HTERT RPE-1 (cell line): ENCODE data around the gene CDK5R1.
"Not testable (repeated sequence)": the region's sequence is repeated elsewhere in the genome, so short reads cannot be mapped to it uniquely, and the experiment has no call there.

Experiments used
- in situ Hi-C: fragments of 300-500 bp; cut with MboI; formaldehyde crosslinking; loops from 4 replicates; pipeline ENCODE4 v1.14.3; 2020; ENCODE audit warnings: low sequenced_read_pairs

The CDK5R1 gene

DNA sequence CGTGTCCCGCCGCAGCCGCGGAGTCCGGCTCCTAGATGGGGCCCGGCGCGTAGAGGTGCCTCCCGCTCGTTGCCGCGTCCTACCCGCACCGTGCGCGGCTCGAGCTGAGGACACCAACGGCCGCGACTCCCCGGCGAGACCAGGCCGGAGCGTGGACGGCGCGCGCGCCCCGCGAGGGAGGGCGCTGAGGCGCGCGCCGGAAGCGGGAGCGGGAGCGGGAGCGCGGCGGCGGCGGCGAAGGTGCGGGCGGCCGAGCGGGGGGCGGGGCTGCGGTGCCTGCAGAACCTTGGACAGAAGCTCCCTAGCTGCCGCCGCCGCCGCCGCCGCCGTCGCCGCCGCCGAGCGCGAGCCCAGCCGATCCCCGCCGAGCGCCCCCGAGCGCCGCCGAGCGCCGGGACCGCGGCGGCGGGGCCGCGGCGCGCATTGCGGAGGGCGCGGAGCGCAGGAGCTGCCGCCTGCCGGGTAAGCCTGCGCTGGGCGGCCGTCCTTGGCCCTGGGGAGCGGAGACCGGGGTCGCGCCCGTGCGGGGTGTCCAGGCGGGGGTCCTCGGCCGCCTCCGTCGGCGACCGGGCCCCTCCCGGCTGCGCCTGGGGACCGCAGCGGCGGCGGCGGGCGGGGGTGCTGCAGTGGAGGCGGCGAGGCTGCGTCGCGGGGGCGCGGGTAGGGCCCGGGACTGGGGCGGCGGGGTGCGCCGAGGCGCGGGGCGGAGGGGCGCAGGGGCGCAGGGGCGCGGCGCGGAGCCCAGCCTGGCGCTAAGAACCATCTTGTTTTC, at the start of gene CDK5R1:
CDK5R1 (plus strand) TSS at position 293 of the 772 bp plus-strand sequence. CDS start 628 bp downstream, outside the sequence.
- in situ Hi-C loops: no loop called here

GRCh38 chr17:32440722-32441121, 46.1 kb upstream of the CDK5R1 start:
- in situ Hi-C loops: no loop called here

- in situ Hi-C loops: no loop called here
Observed at GRCh38 chr17:32441886-32442285, 44.9 kb upstream of the CDK5R1 start.

DNA sequence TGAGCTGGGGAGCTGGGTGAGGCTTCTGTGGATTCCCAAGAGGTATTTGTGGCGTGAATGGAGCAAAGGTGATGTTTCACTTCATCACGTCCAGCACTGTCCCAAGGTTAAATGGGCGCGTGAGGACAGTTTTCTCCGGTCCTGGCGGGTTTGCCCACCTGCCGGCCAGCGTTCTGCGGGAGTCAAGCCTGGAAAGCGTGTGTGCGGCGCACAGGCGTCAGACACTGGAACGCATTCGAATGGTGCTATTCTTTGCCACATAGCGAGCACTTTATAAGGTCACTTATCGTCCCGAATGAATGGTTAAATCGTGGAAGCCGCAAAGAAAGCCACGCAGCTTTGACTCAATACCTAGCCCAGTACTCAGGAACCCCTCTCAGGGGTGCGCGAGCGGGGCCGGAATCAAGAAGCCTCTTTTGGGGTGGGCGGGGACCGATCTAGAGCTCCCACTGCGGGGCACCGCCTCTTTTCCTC, 42.9 kb upstream of the CDK5R1 start:
- in situ Hi-C loops: no loop called here

- in situ Hi-C loops: no loop called here
Observed at GRCh38 chr17:32444301-32445073, 42.3 kb upstream of the CDK5R1 start, which contains the start of gene PSMD11. Gene PSMD11 (plus strand): TSS chr17:32444510. CDS start chr17:32444524, 14 bp downstream.

- in situ Hi-C loops: no loop called here
Observed at GRCh38 chr17:32445074-32445415, 41.7 kb upstream of the CDK5R1 start.

DNA sequence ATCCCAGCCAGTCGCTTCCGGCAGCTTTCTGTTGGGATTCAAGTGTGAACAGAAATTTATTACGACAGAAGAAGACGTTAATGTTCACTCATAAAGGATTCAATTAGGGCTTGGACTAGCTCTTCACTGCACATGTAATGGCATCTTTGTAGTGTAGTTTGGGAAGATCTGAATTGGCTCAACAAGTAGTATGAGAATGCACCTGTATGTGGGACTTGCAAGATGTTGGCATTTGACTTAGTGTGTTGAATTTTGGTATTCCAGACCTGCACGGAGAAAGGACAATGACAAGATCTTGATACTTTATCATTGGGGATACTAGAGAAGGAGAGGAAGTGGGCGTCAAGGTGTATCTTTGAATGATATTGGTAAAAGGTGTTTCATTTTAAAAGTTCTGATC, 41.3 kb upstream of the CDK5R1 start:
- in situ Hi-C loops: no loop called here

- in situ Hi-C loops: no loop called here
Observed at GRCh38 chr17:32445971-32446370, 40.8 kb upstream of the CDK5R1 start.

- in situ Hi-C loops: no loop called here
Observed at GRCh38 chr17:32446949-32447348, 39.8 kb upstream of the CDK5R1 start.

- in situ Hi-C loops: no loop called here
Observed at GRCh38 chr17:32449963-32450362, 36.8 kb upstream of the CDK5R1 start.

DNA sequence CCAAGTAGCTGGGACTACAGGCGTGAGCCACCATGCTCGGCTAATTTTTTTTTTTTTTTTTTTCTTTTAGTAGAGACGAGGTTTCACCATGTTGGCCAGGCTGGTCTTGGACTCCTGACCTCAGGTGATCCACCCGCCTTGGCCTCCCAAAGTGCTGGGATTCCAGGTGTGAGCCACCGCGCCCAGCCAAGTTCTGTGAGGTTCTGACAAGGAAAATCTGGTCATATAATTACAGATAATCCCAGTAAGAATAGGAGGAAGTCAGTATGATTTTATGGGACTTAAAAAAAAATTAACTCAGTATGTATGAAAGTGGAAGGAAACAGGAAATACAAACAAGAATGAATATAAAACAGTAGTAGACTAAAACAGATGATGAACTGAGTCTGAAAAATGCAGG, 36.4 kb upstream of the CDK5R1 start:
- in situ Hi-C loops: not testable (repeated sequence)

GRCh38 chr17:32451879-32452278, 34.9 kb upstream of the CDK5R1 start:
- in situ Hi-C loops: no loop called here

- in situ Hi-C loops: no loop called here
Observed at GRCh38 chr17:32452281-32452680, 34.5 kb upstream of the CDK5R1 start.

DNA sequence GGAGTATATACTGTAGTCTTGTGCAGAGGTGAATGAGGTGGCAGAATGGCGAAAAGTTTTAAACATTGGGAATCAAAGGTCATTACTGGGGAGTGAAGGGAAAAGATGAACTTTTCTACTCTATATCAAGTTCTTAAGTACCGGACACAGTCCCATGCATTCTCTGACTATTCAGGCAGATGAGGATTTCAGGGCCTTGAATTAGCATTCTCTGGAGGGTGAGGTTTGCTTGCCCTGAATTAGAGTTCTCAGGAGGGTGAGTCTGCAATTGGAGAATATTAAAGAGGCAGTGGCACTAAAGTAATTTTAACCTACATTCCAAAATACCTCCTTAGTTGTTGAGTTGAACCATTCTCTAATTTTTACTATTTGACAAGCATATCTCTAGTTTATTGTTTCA, 33.4 kb upstream of the CDK5R1 start:
- in situ Hi-C loops: no loop called here

GRCh38 chr17:32458371-32458770, 28.4 kb upstream of the CDK5R1 start:
- in situ Hi-C loops: no loop called here

DNA sequence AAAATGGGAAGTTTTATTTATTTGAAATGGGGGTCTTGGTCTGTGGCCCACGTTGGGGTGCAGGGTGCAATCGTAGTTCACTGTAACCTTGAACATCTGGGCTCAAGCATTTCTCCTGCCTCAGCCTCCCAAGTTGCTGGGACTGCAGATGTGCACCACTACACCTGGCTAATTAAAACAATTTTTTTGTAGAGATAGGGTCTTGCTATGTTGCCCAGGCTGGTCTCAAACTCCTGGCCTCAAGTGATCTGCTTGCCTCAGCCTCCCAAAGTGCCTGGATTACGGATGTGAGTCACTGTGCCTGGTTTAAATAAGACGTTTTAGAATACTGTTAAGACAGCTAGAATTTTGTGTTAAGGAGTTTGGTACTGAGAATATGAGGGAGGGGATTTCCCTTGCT, 26.7 kb upstream of the CDK5R1 start:
- in situ Hi-C loops: no loop called here

DNA sequence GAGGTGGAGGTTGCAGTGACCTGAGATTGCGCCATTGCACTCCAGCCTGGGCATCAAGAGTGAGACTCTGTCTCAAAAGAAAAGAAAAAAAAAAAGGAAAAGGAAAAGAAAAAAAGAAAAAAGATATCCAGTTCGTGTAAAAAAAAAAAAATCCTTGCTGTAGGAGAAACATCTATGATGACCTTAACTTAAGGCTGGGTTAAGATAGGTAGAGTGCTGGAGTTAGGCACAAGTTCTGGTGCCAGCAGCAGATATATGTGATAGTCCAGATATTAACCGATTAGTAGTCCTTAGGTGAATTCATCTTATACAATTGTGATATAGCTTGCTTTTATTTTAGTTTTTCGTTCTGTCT, 25.3 kb upstream of the CDK5R1 start:
- in situ Hi-C loops: no loop called here

- in situ Hi-C loops: no loop called here
Observed at GRCh38 chr17:32461853-32462617, 24.8 kb upstream of the CDK5R1 start.

DNA sequence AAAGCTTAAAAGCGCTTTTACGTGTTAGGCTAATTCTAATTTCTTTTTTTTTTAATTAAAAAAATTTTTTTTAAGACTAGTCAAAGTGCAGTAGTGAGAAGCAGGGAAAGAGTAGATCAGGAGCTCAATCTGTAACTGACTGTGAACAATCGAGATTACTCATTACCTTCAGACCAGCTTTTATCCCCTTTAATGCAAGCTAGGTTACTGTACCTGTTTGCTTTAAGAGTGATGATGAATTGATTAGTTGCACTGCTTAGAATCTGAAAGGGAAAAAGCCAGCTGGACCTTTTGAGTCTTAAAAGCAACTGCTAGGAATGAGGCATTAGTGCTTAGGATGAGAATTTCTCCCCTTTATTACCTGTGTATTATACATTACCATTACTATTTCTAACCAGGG, 23.5 kb upstream of the CDK5R1 start:
- in situ Hi-C loops: no loop called here

DNA sequence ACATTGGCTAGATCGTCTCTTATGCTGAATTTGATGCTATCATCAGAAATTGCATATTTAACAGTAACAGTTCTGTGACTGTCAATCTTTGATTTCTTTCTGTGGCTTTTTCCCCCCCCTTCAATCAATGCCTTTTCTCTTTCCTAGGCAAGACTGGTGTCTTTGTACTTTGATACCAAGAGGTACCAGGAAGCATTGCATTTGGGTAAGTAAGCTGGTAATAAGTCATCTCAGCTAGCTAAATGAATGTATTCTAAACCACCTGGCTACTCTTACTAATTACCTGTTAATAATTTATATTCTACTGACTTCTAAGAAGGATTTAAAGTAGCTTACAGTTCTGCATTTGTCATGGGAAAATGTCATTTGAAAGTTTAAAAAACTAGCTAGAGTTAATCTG, 22.4 kb upstream of the CDK5R1 start:
- in situ Hi-C loops: no loop called here

DNA sequence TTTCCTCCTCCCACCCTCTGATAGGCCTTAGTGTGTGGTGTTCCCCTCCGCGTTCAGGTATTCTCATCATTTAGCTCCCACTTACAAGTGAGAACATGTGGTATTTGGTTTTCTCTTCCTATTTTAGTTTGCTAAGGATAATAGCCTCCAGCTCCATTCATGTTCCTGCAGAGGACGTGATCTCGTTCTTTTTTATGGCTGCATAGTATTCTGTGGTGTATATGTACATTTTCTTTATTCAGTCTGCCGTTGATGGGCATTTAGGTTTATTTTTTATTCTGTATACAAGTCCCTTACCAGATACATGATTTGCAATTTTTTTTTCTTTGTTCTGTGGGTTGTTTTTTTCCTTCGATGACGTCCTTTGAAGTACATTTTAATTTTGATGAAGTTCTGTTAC, 18.8 kb upstream of the CDK5R1 start:
- in situ Hi-C loops: no loop called here
